Mucosa of rectum (tissue), 2 donors: ENCODE measurements around the gene GTF2A1L.

ENCODE experiments used
- H3K27ac ChIP-seq, 2 donors: one replicate each; pipeline ENCODE4 v1.7.0; 2013; ENCODE audit warnings: inconsistent platforms in 2 of 2, low read depth in 2 of 2, low read length in 2 of 2
- H3K27me3 ChIP-seq, 2 donors: one replicate each; pipeline ENCODE4 v1.7.0; 2013; ENCODE audit warnings: low read length in 2 of 2; ENCODE audit not compliant: control insufficient read depth in 2 of 2, insufficient read depth in 2 of 2
- H3K36me3 ChIP-seq, 2 donors: one replicate each; pipeline ENCODE4 v1.7.0; 2013; ENCODE audit warnings: low read length in 2 of 2; ENCODE audit not compliant: control insufficient read depth in 2 of 2, insufficient read depth in 2 of 2
- H3K4me1 ChIP-seq, 2 donors: one replicate each; pipeline ENCODE4 v1.7.0; 2013; ENCODE audit warnings: low read length in 2 of 2, mild to moderate bottlenecking in 1 of 2; ENCODE audit not compliant: control insufficient read depth in 2 of 2, insufficient read depth in 2 of 2
- H3K4me3 ChIP-seq, 2 donors: one replicate each; pipeline ENCODE4 v1.7.0; 2013; ENCODE audit warnings: low read length in 2 of 2
- H3K9ac ChIP-seq, 2 donors: one replicate each; pipeline ENCODE4 v1.7.0; 2013; ENCODE audit warnings: low read length in 2 of 2, low read depth in 1 of 2, mild to moderate bottlenecking in 1 of 2
- H3K9me3 ChIP-seq, 2 donors: one replicate each; pipeline ENCODE4 v1.7.0; 2013; ENCODE audit warnings: low read length in 2 of 2; ENCODE audit not compliant: control insufficient read depth in 2 of 2
- donor health status: healthy.
- donor health status: Normal muscosa, but diverticular disease.

Gene GTF2A1L

DNA sequence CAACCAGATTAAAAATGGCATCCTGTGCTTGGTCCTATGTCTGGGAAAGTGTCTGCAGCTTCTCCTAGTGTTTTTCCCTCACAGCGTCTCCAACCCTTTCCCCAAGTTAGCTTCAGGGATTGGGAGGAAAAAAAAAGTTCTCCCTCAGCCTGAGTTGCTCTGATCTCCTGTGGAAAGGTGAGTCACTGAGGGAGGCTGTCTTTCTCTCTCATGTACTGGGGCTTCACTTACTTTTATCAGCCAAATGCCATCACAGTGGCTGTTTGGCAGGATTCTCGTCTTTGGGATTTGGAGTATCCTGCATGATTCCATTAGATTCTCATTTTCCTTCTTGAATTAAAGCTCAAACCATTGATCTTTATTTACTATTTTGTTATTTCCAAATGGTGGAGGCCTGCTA lies 18.1 kb downstream of the GTF2A1L start:
- no peaks in the 10 kb centered on the region for H3K36me3 ChIP-seq
- H3K27ac ChIP-seq = no peak overlapping the region
- no peaks in the 10 kb centered on the region for H3K27me3 ChIP-seq
- no peak overlapping the region for H3K4me3 ChIP-seq
- no peak overlapping the region for H3K9ac ChIP-seq
- no peaks in the 10 kb centered on the region for H3K4me1 ChIP-seq
- H3K9me3 ChIP-seq = no peaks in the 10 kb centered on the region

DNA sequence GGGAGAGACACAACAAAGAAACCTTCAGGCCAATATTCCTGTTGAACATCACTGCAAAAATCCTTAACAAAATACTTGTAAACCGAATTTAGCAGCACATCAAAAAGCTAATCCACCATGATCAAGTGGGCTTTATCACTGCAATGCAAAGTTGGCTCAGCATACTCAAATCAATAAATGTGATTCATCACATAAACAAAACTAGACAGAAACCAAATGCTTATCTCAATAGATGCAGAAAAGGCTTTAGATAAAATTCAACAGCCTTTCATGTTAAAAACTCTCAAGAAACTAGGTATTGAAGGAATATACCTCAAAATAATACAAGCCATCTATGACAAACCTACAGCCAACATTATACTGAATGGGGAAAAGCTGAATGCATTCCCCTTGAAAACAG lies 20.6 kb downstream of the GTF2A1L start:
- Histone ChIP-seq H3K27ac (no peak overlapping the region), H3K9ac (no peak overlapping the region), H3K4me1 (no peaks in the 10 kb centered on the region), H3K9me3 (no peaks in the 10 kb centered on the region), H3K27me3 (no peaks in the 10 kb centered on the region), H3K36me3 (no peaks in the 10 kb centered on the region), H3K4me3 (no peak overlapping the region)

DNA sequence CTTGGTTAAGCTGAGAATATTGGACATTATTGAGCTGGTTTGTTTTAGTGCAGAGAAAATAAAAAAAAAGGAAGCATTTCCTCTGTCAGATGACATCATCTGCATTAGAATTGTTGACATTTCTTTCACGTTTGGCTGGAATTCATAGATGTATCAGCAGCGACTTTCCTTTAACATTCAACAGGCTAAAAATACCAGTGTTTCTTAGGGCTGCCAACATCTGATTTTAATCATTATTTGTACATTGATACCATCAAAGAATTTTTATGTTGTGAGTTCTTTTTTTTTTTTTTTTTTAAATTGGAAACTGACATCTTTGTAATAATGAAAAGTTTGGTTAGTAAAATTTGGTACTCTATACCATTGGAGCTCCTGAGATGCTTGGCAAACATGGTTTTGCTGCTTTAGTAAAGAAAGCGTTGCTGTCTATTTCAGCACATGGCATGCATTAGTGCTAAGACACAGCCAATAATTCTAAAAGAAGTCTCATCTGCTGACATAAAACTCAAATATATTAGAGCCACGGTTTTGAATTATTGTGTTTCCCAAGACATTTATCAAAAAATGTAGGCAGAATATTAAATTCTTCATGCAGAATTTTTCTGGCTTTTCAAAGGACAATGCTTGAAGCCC lies 33.6 kb downstream of the GTF2A1L start:
- no peak overlapping the region for H3K4me3 ChIP-seq
- H3K9ac ChIP-seq = no peak overlapping the region
- no peaks in the 10 kb centered on the region for H3K36me3 ChIP-seq
- no peaks in the 10 kb centered on the region for H3K27me3 ChIP-seq
- H3K9me3 ChIP-seq = no peaks in the 10 kb centered on the region
- H3K4me1 ChIP-seq = no peaks in the 10 kb centered on the region
- H3K27ac ChIP-seq = no peak overlapping the region

- Histone ChIP-seq H3K27ac (no peak overlapping the region), H3K36me3 (no peaks in the 10 kb centered on the region), H3K27me3 (no peaks in the 10 kb centered on the region), H3K9me3 (no peaks in the 10 kb centered on the region), H3K4me3 (no peak overlapping the region), H3K9ac (no peak overlapping the region), H3K4me1 (no peaks in the 10 kb centered on the region)
These were observed 51.3 kb downstream of the GTF2A1L start for GRCh38 chr2:48668992-48669391.

- Histone ChIP-seq H3K4me3 (no peak overlapping the region), H3K9ac (no peak overlapping the region), H3K4me1 (no peaks in the 10 kb centered on the region), H3K27me3 (no peaks in the 10 kb centered on the region), H3K27ac (no peak overlapping the region), H3K36me3 (no peaks in the 10 kb centered on the region), H3K9me3 (no peaks in the 10 kb centered on the region)
These were observed 55.9 kb downstream of the GTF2A1L start for GRCh38 chr2:48673581-48673980.

- Histone ChIP-seq H3K9me3 (no peaks in the 10 kb centered on the region), H3K4me1 (no peaks in the 10 kb centered on the region), H3K9ac (no peak overlapping the region), H3K27ac (no peak overlapping the region), H3K27me3 (no peaks in the 10 kb centered on the region), H3K36me3 (no peaks in the 10 kb centered on the region), H3K4me3 (no peak overlapping the region)
These were observed 57.3 kb downstream of the GTF2A1L start for GRCh38 chr2:48674933-48675332.

- no peaks in the 10 kb centered on the region for H3K4me1 ChIP-seq
- H3K27ac ChIP-seq = no peak overlapping the region
- H3K9ac ChIP-seq = no peak overlapping the region
- no peaks in the 10 kb centered on the region for H3K9me3 ChIP-seq
- no peak overlapping the region for H3K4me3 ChIP-seq
- no peaks in the 10 kb centered on the region for H3K27me3 ChIP-seq
- no peaks in the 10 kb centered on the region for H3K36me3 ChIP-seq
These were observed 59.8 kb downstream of the GTF2A1L start for GRCh38 chr2:48677450-48677849.

- H3K27me3 ChIP-seq = no peaks in the 10 kb centered on the region
- no peak overlapping the region for H3K9ac ChIP-seq
- no peaks in the 10 kb centered on the region for H3K4me1 ChIP-seq
- no peak overlapping the region for H3K27ac ChIP-seq
- no peak overlapping the region for H3K4me3 ChIP-seq
- H3K9me3 ChIP-seq = no peaks in the 10 kb centered on the region
- H3K36me3 ChIP-seq = no peaks in the 10 kb centered on the region
These were observed 67.5 kb downstream of the GTF2A1L start for GRCh38 chr2:48685126-48685525.

- Histone ChIP-seq H3K4me3 (no peak overlapping the region), H3K9me3 (no peaks in the 10 kb centered on the region), H3K27me3 (no peaks in the 10 kb centered on the region), H3K9ac (no peak overlapping the region), H3K4me1 (no peaks in the 10 kb centered on the region), H3K36me3 (no peaks in the 10 kb centered on the region), H3K27ac (no peak overlapping the region)
These were observed 74.5 kb downstream of the GTF2A1L start for GRCh38 chr2:48691935-48692691.

DNA sequence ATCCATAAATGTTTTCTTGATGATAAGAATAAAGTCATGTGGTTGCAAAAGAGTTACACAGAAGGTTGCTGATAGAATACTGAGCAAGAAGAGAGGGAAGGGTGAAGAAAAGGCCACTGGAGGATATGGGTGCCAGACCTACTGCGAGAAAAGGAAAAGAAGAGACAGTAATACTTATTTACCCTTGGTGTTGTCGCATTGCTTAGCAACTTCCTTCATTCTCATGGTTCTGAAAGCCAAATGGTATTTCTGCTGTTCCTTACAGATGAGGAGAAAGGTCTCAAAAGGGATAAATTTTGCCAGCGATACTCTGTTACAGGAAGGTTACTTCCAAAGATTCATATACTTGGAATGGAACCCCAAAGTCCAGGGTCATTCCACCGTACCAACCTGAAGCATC lies 75.4 kb downstream of the GTF2A1L start:
- Histone ChIP-seq H3K27ac (no peak overlapping the region), H3K9me3 (no peaks in the 10 kb centered on the region), H3K36me3 (no peaks in the 10 kb centered on the region), H3K4me3 (no peak overlapping the region), H3K9ac (no peak overlapping the region), H3K27me3 (no peaks in the 10 kb centered on the region), H3K4me1 (no peaks in the 10 kb centered on the region)
